Inflammatory macrophage (primary cell): ENCODE results near the gene ALKBH6.

Experiments used
- DNase-seq, 2 donors: peaks; one replicate each; pipeline ENCODE4 v3.0.0-alpha.2; 2020 to 2022

The ALKBH6 gene

GRCh38 chr19:36030264-36031148 is 16.5 kb upstream of the ALKBH6 start:
- no peak for DNase-seq

- DNase-seq: no peak
These were observed 14.5 kb upstream of the ALKBH6 start for GRCh38 chr19:36028313-36029041.

GRCh38 chr19:36027696-36028095 is 13.7 kb upstream of the ALKBH6 start:
- no peak for DNase-seq

GRCh38 chr19:36026091-36026876 is 12.3 kb upstream of the ALKBH6 start:
- no peak for DNase-seq

GRCh38 chr19:36025541-36025940 is 11.5 kb upstream of the ALKBH6 start:
- no peak for DNase-seq

GRCh38 chr19:36023432-36023831 is 9.4 kb upstream of the ALKBH6 start:
- DNase-seq: no peak

GRCh38 chr19:36019061-36019670 is 5.2 kb upstream of the ALKBH6 start:
- no peak for DNase-seq

GRCh38 chr19:36013280-36014011 is 567 bp downstream of the ALKBH6 start:
- DNase-seq: no peak

GRCh38 chr19:36010402-36010801 is 3.6 kb downstream of the ALKBH6 start:
- DNase-seq: no peak

- no peak for DNase-seq
These were observed 4.2 kb downstream of the ALKBH6 start for GRCh38 chr19:36009633-36010379.

GRCh38 chr19:36009220-36009619 is 4.8 kb downstream of the ALKBH6 start:
- peak; percentile 55 to 69 for DNase-seq

- DNase-seq: no peak
These were observed 5.6 kb downstream of the ALKBH6 start, which contains the start of gene SYNE4 for GRCh38 chr19:36008336-36008978. SYNE4 (minus strand) TSS chr19:36008813; CDS start chr19:36008681, 132 bp downstream.

- no peak for DNase-seq
These were observed 7.1 kb downstream of the ALKBH6 start for GRCh38 chr19:36006955-36007354.

- no peak for DNase-seq
These were observed 10.7 kb downstream of the ALKBH6 start for GRCh38 chr19:36003284-36003683.

- no peak for DNase-seq
These were observed 12.4 kb downstream of the ALKBH6 start for GRCh38 chr19:36001605-36002004.

GRCh38 chr19:35996777-35997176 is 17.2 kb downstream of the ALKBH6 start:
- DNase-seq: no peak

- DNase-seq: peak; percentile 98 to 99
These were observed 18.7 kb downstream of the ALKBH6 start, which contains the start of gene SDHAF1 for GRCh38 chr19:35995048-35995993. SDHAF1 (plus strand) TSS chr19:35995188; CDS start chr19:35995275, 87 bp downstream.

- no peak for DNase-seq
These were observed 20.0 kb downstream of the ALKBH6 start for GRCh38 chr19:35993923-35994598.
